Natural killer cell (primary cell): ENCODE results near the gene PARVG. TPM values are rescaled to one million over a fixed set of nuclear protein-coding genes. Genes with fewer than 3 reads are reported as not detected.

Experiments
- ATAC-seq, 3 donors: fragments of 150-1000 bp in 2 of 3; fragments of 200-7000 bp in 1 of 3; cut with Tn5 transposase; 1 replicate in 1 of 3; 2 replicates in 2 of 3; pipeline ENCODE4 v1.10.0; 2021; ENCODE audit warnings: mild to moderate bottlenecking in 2 of 3, moderate library complexity in 2 of 3
- DNase-seq, 2 donors: peaks; one replicate each; pipeline versions ENCODE4 v3.0.0 to v3.0.0-alpha.2; 2013 to 2021; ENCODE audit warnings: mixed read lengths in 1 of 2
- H3K27ac ChIP-seq: one replicate; pipeline ENCODE4 v1.5.1; 2013; ENCODE audit warnings: mild to moderate bottlenecking, low read length
- H3K27me3 ChIP-seq: one replicate; pipeline ENCODE4 v1.6.1; 2013; ENCODE audit warnings: low read length; ENCODE audit not compliant: control insufficient read depth, insufficient read depth
- H3K36me3 ChIP-seq: one replicate; pipeline ENCODE4 v1.6.1; 2013; ENCODE audit warnings: low read length; ENCODE audit not compliant: control insufficient read depth, insufficient read depth
- H3K4me1 ChIP-seq: one replicate; pipeline ENCODE4 v1.6.1; 2013; ENCODE audit warnings: low read length; ENCODE audit not compliant: control insufficient read depth, insufficient read depth
- H3K4me3 ChIP-seq: one replicate; pipeline ENCODE4 v1.5.1; 2013; ENCODE audit warnings: low read length
- H3K9me3 ChIP-seq: one replicate; pipeline ENCODE4 v1.6.1; 2013; ENCODE audit warnings: low read length; ENCODE audit not compliant: control insufficient read depth, insufficient read depth
- H3K27ac Mint-ChIP-seq, 2 donors: one replicate each; pipeline ENCODE4 v1.8.0; 2022; ENCODE audit warnings: mild to moderate bottlenecking in 2 of 2, mixed read lengths in 2 of 2, moderate library complexity in 1 of 2
- H3K27me3 Mint-ChIP-seq, 2 donors: one replicate each; pipeline ENCODE4 v1.8.0; 2022; ENCODE audit warnings: low read depth in 2 of 2, mixed read lengths in 2 of 2
- H3K36me3 Mint-ChIP-seq: one replicate; pipeline ENCODE4 v1.8.0; 2022; ENCODE audit warnings: mixed read lengths
- H3K4me1 Mint-ChIP-seq, 2 donors: one replicate each; pipeline ENCODE4 v1.8.0; 2022; ENCODE audit warnings: mixed read lengths in 2 of 2
- H3K4me3 Mint-ChIP-seq: one replicate; pipeline ENCODE4 v1.8.0; 2022; ENCODE audit warnings: mild to moderate bottlenecking, moderate library complexity, mixed read lengths
- H3K9me3 Mint-ChIP-seq, 2 donors: one replicate each; pipeline ENCODE4 v1.8.0; 2022; ENCODE audit warnings: mixed read lengths in 2 of 2
- CTCF ChIP-seq: fragments of 200-600 bp; IDR thresholded peaks from one replicate; pipeline ENCODE4 v1.8.0; 2022; ENCODE audit warnings: antibody characterized with exemption
- WGBS: methylation state at CpG from one replicate; pipeline ENCODE4 v1.1.7; 2013; ENCODE audit warnings: missing lambda C conversion rate; ENCODE audit not compliant: insufficient coverage; 5-methylcytosine and 5-hydroxymethylcytosine counted together
- intact Hi-C: fragments of 100-400 bp; cut with micrococcal nuclease; formaldehyde crosslinking; loops from one replicate; pipeline ENCODE4 v1.14.2; 2022
- total RNA-seq, 4 donors: library from RNA; stranded (reverse); fragments of 120-200 nt in 1 of 4; gene quantifications; one replicate each; pipeline versions ENCODE4 v1.2.3 to v1.2.4, GENCODE V29; 2013 to 2022

The PARVG gene
- total RNA-seq, 3 donors from 2014 or later (not counting 1 experiment from before 2014, with no cell fraction given) = 130 to 146 (median 131) TPM

DNA sequence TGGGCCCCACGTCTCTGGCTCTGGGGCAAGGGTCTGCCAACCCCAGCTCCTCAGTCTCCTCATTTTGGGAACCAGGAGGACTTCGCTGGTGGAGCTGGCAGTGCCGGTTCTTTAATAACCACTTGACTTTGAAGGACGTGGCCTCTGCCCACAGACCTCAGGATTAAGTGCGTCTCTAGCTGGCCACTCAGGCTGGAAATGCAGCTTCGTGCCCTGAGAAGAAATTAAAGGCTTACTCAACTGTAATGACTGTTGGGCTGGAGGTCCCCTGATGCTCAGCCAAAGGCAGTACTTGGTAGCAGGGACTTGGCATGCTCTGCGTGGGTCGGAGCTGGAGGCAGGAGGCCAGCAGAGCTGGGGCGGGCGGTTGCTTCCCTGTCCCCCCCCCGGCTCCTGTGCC, 16.7 kb upstream of the PARVG start:
- WGBS = 87% methylated on average over 10 of the region's 11 CpGs
- no peaks in the 10 kb centered on the region for H3K36me3 Mint-ChIP-seq
- no peak overlapping the region for H3K27ac Mint-ChIP-seq
- Histone ChIP-seq H3K27me3 (no peaks in the 10 kb centered on the region), H3K27ac (no peak overlapping the region), H3K9me3 (no peaks in the 10 kb centered on the region), H3K4me3 (no peak overlapping the region), H3K36me3 (no peaks in the 10 kb centered on the region), H3K4me1 (peaks cover 3% of the 10 kb centered on the region)
- ATAC-seq (no peak), DNase-seq (no peak)
- H3K4me3 Mint-ChIP-seq = no peak overlapping the region
- no peak for TF ChIP-seq CTCF
- intact Hi-C loops = no loop called here
- no peaks in the 10 kb centered on the region for H3K4me1 Mint-ChIP-seq
- no peaks in the 10 kb centered on the region for H3K9me3 Mint-ChIP-seq
- no peaks in the 10 kb centered on the region for H3K27me3 Mint-ChIP-seq

DNA sequence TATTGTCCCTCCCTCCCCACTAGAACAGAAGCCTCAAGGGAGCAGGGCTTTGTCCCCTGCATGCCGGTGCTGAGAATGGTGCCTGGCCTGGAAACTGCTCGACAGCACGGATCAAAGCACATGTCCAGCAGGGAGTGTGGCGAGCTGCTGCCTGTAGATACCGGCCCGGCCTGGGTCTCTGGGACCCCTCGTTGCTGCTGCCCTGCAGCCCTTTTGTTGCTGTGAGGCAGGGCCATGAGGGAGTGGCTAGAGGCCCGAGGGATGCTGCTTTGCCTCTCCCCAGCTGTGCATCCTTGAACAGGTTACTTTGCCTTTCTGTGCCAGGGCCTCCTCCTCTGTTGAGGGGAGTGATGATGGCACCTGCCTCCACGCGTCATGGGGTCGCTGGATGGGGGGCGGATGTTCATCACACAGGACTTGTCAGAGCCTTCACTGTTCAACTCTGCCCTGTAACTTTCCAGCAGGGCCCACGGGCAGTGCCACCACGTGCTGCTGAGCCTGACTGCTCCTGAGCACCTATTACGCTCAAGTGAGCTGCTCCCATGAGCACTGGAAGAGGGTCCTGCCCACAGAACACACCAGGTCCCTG, 15.3 kb upstream of the PARVG start:
- 95% methylated on average over 15 of the region's 15 CpGs for WGBS
- Histone ChIP-seq H3K36me3 (no peaks in the 10 kb centered on the region), H3K9me3 (no peaks in the 10 kb centered on the region), H3K27me3 (no peaks in the 10 kb centered on the region), H3K4me1 (peaks cover under 1% of the 10 kb centered on the region), H3K4me3 (no peak overlapping the region), H3K27ac (no peak overlapping the region)
- no peaks in the 10 kb centered on the region for H3K4me1 Mint-ChIP-seq
- ATAC-seq = no peak
- no peak for TF ChIP-seq CTCF
- H3K27ac Mint-ChIP-seq = no peak overlapping the region
- no peak for DNase-seq
- intact Hi-C loops = no loop called here
- H3K27me3 Mint-ChIP-seq = no peaks in the 10 kb centered on the region
- no peaks in the 10 kb centered on the region for H3K9me3 Mint-ChIP-seq
- no peaks in the 10 kb centered on the region for H3K36me3 Mint-ChIP-seq
- H3K4me3 Mint-ChIP-seq = no peak overlapping the region

- peaks cover under 1% of the 10 kb centered on the region for H3K4me1 ChIP-seq
- intact Hi-C loops = no loop called here
- no peak for DNase-seq
- no peaks in the 10 kb centered on the region for H3K9me3 ChIP-seq
- no peak for TF ChIP-seq CTCF
- H3K4me1 Mint-ChIP-seq = no peaks in the 10 kb centered on the region
- H3K36me3 Mint-ChIP-seq = no peaks in the 10 kb centered on the region
- no peaks in the 10 kb centered on the region for H3K36me3 ChIP-seq
- H3K27me3 ChIP-seq = no peaks in the 10 kb centered on the region
- H3K4me3 Mint-ChIP-seq = no peak overlapping the region
- H3K9me3 Mint-ChIP-seq = no peaks in the 10 kb centered on the region
- no peak overlapping the region for H3K27ac ChIP-seq
- 89% methylated on average over 20 of the region's 20 CpGs for WGBS
- H3K4me3 ChIP-seq = no peak overlapping the region
- ATAC-seq = no peak
- H3K27ac Mint-ChIP-seq = no peak overlapping the region
- H3K27me3 Mint-ChIP-seq = no peaks in the 10 kb centered on the region
Measured at GRCh38 chr22:44166498-44167276, 14.0 kb upstream of the PARVG start.
